ENCODE data around the gene NSG1. TPM values are rescaled to one million over a fixed set of nuclear protein-coding genes. Genes with fewer than 3 reads are reported as not detected.
A peak's percentile ranks its signal among the peaks of the same experiment; 100 is the strongest.

Gene NSG1
- total and polyA plus RNA-seq, 2 of the 13 experiments (the other 11 are each of a cell fraction or from before 2014, with no cell fraction given) = not detected

GRCh38 chr4:4423706-4424498 lies 37.0 kb downstream of the NSG1 start:
- Histone ChIP-seq H3K27me3 (ENCODE audit: control insufficient read depth in 1 of 2, insufficient read depth in 2 of 2, low read length in 2 of 2) (no peaks in the 10 kb centered on the region), H3K79me2 (ENCODE audit: insufficient read depth, low read length) (no peaks in the 10 kb centered on the region), H3K9ac (ENCODE audit: insufficient read depth, low read depth, low read length) (no peak overlapping the region), H3K27ac (ENCODE audit: extremely low read length, insufficient read depth, low read length) (no peak overlapping the region), H4K20me1 (ENCODE audit: insufficient read depth, low read length) (no peaks in the 10 kb centered on the region), H3K4me2 (ENCODE audit: low read depth, low read length) (no peak overlapping the region), H3K36me3 (replicated peaks in 1 of 2; ENCODE audit: control insufficient read depth in 1 of 2, insufficient read depth in 2 of 2, low read length in 2 of 2) (peaks cover 22 to 58% of the 10 kb centered on the region in 2 experiments; a peak in 4 of 5 replicates), H3K4me1 (ENCODE audit: insufficient read depth, low read length) (no peaks in the 10 kb centered on the region), H2AFZ (ENCODE audit: low read length) (no peak overlapping the region), H3K9me3 (ENCODE audit: low read length) (no peaks in the 10 kb centered on the region), H3K4me3 (replicated peaks in 1 of 3; ENCODE audit: insufficient read depth in 1 of 3, low read depth in 2 of 3, low read length in 3 of 3) (no peak overlapping the region)
- DNase-seq (ENCODE audit: low spot score) (no peak), ATAC-seq (no peak), FAIRE-seq (no peak)
- in situ Hi-C loops (cut with HindIII; ENCODE audit: extremely low pct_ligation_motif_present, low pct_unique_long_range_greater_than_20kb) = no loop called here
- 91% methylated on average over 9 of the region's 9 CpGs for WGBS (ENCODE audit: low lambda C conversion rate)
- ChIA-PET POLR2A (no interaction called here), CTCF (ENCODE audit: low intra/inter-chr PET ratio, low total read pairs) (no interaction called here)
- intact Hi-C loops (cut with micrococcal nuclease; ENCODE audit: unreplicated experiment) = no loop called here
- TF ChIP-seq CSRNP1 (CRISPR knock-in tag; IDR thresholded peaks at IDR 0.05) (no peak), RFX1 (IDR thresholded peaks at IDR 0.05) (peak; percentile 5; the same call in 1 of the 2 replicates)
- no TSS peak for BruUV-seq (replicated peaks)

DNA sequence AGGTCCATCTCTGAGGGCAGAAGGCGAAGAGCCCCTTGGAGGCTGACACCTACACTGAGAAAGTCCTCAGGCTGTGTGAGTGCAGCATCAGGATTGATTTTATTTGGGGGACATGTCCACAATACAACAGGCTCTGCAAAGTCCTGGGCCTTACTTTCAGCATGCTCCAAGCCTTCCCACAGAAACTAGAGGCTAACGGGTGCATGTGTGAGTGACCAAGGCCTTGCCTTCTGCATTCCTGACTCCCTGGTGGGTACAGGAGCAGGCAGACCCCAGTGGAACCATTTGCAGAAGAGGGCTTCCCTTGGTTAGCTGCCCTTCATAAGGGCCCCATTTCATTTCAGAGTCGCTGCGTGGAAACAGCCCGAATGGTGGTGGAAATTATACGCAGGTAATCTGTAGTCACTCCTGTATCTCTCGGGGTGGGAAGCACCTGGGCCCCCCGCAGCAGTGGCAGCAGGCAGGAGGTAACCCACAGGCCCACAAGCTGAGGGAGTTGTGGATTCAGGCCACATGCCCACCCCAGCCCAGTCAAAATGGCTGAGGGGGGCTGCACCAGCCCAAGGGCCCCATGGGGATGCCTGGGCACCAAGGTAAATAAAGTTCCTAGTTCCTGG lies 37.7 kb downstream of the NSG1 start:
- Histone ChIP-seq H3K79me2 (ENCODE audit: insufficient read depth, low read length) (no peaks in the 10 kb centered on the region), H3K4me1 (ENCODE audit: insufficient read depth, low read length) (no peaks in the 10 kb centered on the region), H4K20me1 (ENCODE audit: insufficient read depth, low read length) (no peaks in the 10 kb centered on the region), H3K9me3 (ENCODE audit: low read length) (no peaks in the 10 kb centered on the region), H3K4me3 (replicated peaks in 1 of 3; ENCODE audit: insufficient read depth in 1 of 3, low read depth in 2 of 3, low read length in 3 of 3) (no peak overlapping the region), H3K27ac (ENCODE audit: extremely low read length, insufficient read depth, low read length) (no peak overlapping the region), H3K9ac (ENCODE audit: insufficient read depth, low read depth, low read length) (no peak overlapping the region), H3K27me3 (ENCODE audit: control insufficient read depth in 1 of 2, insufficient read depth in 2 of 2, low read length in 2 of 2) (no peaks in the 10 kb centered on the region), H2AFZ (ENCODE audit: low read length) (no peak overlapping the region), H3K36me3 (replicated peaks in 1 of 2; ENCODE audit: control insufficient read depth in 1 of 2, insufficient read depth in 2 of 2, low read length in 2 of 2) (peaks cover 22 to 58% of the 10 kb centered on the region in 2 experiments; a peak in 4 of 5 replicates), H3K4me2 (ENCODE audit: low read depth, low read length) (no peak overlapping the region)
- ATAC-seq (no peak), FAIRE-seq (no peak), DNase-seq (ENCODE audit: low spot score) (no peak)
- BruUV-seq (replicated peaks) = no TSS peak
- CTCF ChIA-PET (ENCODE audit: low intra/inter-chr PET ratio, low total read pairs) = no interaction called here
- intact Hi-C loops (cut with micrococcal nuclease; ENCODE audit: unreplicated experiment) = no loop called here
- in situ Hi-C loops (cut with HindIII; ENCODE audit: extremely low pct_ligation_motif_present, low pct_unique_long_range_greater_than_20kb) = no loop called here
- WGBS (ENCODE audit: low lambda C conversion rate) = 100% methylated on average over 6 of the region's 8 CpGs
- POLR2A ChIA-PET = no interaction called here
- no peak for TF ChIP-seq HNRNPUL1 (IDR thresholded peaks at IDR 0.05; ENCODE audit: low read depth, low read length)
- no peak for TF ChIP-seq ZSCAN22 (CRISPR knock-in tag; IDR thresholded peaks at IDR 0.05)
- no peak for TF ChIP-seq EHMT2 (IDR thresholded peaks at IDR 0.05; ENCODE audit: borderline replicate concordance, low read depth, low read length)
- TF ChIP-seq TOE1 (CRISPR knock-in tag; IDR thresholded peaks at IDR 0.05) = no peak
- TF ChIP-seq ZC3H13 (CRISPR knock-in tag; IDR thresholded peaks at IDR 0.05) = no peak
- TF ChIP-seq EZH2 (conservative IDR thresholded peaks at IDR 0.05; ENCODE audit: low read depth, low read length) = no peak
- no peak for TF ChIP-seq RARG (CRISPR knock-in tag; IDR thresholded peaks at IDR 0.05; ENCODE audit: low read depth)
- no peak for TF ChIP-seq ZNF10 (CRISPR knock-in tag; IDR thresholded peaks at IDR 0.05; ENCODE audit: borderline replicate concordance, low read depth)
- TF ChIP-seq FOXA3 (CRISPR knock-in tag; IDR thresholded peaks at IDR 0.05) = no peak
- TF ChIP-seq ZNF672 (CRISPR knock-in tag; IDR thresholded peaks at IDR 0.05) = no peak
- no peak for TF ChIP-seq TSC22D2 (CRISPR knock-in tag; IDR thresholded peaks at IDR 0.05; ENCODE audit: borderline replicate concordance)
- no peak for TF ChIP-seq NFYC (CRISPR knock-in tag; IDR thresholded peaks at IDR 0.05)
- TF ChIP-seq PRMT3 (CRISPR knock-in tag; IDR thresholded peaks at IDR 0.05; ENCODE audit: borderline replicate concordance, low read depth) = no peak
- TF ChIP-seq RBM39 (IDR thresholded peaks at IDR 0.05; ENCODE audit: low read depth, low read length, poor library complexity, severe bottlenecking) = no peak

All from HepG2 (cell line).